Measurements from ENCODE around the gene ANKS1A.
"Not testable (repeated sequence)": the region's sequence is repeated elsewhere in the genome, so short reads cannot be mapped to it uniquely, and the experiment has no call there.

Gene ANKS1A

DNA sequence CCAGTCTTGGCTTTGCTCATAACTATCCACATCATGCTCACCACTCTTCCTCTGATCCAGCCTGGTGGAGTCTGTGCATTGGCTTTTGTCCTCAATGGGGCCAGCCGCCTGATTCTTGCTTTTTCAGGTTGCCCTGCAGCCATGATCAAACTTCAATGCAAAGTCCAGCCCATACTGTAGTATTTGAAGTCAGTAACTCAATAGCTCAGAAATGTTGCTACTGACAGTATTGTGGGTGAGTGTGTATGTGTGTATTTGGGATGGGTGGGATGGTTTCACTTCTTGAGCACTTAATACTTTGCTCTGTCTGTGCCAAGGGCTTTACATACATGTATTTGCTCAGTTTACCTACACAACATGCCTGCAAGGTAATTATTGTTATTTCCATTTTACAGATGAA is 10.7 kb downstream of the ANKS1A start:
- H3K27me3 Mint-ChIP-seq; H3K36me3 Mint-ChIP-seq (ENCODE audit: low read depth); H3K9me3 Mint-ChIP-seq; H3K27ac Mint-ChIP-seq; H3K4me1 Mint-ChIP-seq (ENCODE audit: low read depth); H3K4me3 Mint-ChIP-seq: not testable (repeated sequence)

DNA sequence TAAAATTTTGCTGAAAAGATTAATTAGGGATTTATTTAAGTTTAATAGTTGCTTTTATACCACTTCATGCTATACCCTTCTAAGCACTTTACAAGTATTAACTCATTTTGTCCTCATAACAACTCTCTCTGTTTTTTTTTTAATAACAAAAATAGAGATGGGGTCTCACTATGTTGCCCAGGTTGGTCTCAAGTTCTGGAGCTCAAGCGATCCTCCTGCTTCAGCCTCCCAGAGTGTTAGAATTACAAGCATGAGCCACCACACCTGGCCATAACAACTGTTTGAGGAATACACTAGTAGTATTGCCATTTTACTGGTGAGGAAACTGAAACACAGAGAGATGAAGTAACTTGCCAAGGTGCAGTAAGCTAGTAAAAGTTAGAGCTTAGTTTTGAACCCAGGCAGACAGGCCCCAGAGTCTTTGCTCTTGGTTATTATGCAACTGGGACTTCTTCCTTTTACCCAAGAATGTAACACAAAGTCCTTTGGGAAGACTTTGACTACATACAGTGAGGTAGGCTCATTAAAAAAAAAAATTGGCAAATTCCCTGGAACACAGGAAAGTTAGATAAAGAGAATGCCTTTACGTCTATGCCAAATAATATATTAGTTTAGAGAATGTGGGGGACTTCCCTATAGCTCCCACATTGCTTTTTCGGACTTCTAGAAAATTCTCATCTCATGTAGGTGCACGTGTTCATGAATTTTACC is 11.4 kb downstream of the ANKS1A start:
- Mint-ChIP-seq H3K4me1 (ENCODE audit: low read depth) (peaks cover 9% of the 10 kb centered on the region), H3K27me3 (no peaks in the 10 kb centered on the region), H3K27ac (no peak overlapping the region), H3K36me3 (ENCODE audit: low read depth) (peaks cover 9% of the 10 kb centered on the region), H3K4me3 (no peak overlapping the region), H3K9me3 (no peaks in the 10 kb centered on the region)

DNA sequence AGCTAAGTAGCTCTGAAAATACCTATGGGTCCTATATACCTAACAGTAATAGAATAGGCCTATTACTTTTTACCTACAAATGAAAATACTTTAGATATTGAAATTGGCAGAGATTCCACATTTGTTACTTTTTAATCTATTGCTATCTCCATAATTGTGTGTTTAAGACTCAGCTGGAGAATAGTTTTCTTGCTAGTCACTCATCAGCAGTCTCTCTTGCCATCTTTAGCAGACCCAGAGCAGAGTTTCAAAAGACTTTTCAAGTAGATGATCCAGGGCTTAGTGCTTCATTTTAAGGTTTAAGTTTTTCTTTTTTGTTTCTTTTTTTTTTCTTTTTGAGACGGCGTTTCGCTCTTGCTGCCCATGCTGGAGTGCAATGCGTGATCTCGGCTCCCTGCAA is 12.9 kb downstream of the ANKS1A start:
- no peak overlapping the region for H3K4me3 Mint-ChIP-seq

DNA sequence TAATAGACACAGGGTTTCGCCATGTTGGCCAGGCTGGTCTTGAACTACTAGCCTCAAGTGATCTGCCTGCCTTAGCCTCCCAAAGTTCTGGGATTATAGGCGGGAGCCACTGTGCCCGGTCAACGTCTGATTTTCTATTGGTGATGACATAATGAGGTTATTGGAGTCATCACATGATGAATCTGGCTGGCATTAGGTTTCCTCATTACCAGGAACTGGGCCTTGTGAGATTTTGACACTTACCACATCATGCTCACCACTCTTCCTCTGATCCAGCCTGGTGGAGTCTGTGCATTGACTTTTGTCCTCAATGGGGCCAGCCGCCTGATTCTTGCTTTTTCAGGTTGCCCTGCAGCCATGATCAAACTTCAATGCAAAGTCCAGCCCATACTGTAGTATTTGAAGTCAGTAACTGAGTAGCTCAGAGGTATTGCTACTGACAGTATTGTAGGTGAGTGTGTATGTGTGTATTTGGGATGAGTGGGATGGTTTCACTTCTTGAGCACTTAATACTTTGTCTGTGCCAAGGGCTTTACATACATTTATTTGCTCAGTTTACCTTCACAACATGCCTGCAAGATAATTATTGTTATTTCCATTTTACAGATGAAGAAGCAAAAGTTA is 16.0 kb downstream of the ANKS1A start:
- Mint-ChIP-seq H3K27me3 (peaks cover 7% of the 10 kb centered on the region), H3K4me1 (ENCODE audit: low read depth) (peaks cover 9% of the 10 kb centered on the region), H3K27ac (no peak overlapping the region), H3K9me3 (no peaks in the 10 kb centered on the region), H3K4me3 (no peak overlapping the region), H3K36me3 (ENCODE audit: low read depth) (peaks cover 13% of the 10 kb centered on the region)

More for the DNA sequence above, 12.9 kb downstream of the ANKS1A start:
- Mint-ChIP-seq H3K36me3 (ENCODE audit: low read depth) (peaks cover 9% of the 10 kb centered on the region), H3K4me1 (ENCODE audit: low read depth) (peaks cover 9% of the 10 kb centered on the region), H3K27ac (no peak overlapping the region), H3K27me3 (no peaks in the 10 kb centered on the region), H3K9me3 (no peaks in the 10 kb centered on the region)

DNA sequence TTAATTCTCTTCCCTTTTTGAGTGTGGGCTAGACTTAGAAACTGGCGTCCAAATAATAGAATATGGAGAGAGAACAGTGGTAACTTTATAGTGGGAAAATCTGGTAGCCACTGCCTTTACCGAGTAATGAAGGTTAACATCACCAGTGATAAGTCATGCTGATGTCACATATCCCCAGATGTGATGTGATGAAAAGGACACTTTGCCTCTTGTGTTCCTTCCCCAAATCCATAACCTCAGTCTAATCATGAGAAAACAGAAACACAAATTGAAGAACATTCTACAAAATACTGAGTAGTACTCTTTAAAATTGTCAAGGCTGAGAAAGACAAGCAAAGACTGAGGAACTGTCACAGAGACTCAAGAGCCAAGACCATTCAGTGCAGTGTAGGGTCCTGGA is 17.8 kb downstream of the ANKS1A start:
- no peaks in the 10 kb centered on the region for H3K9me3 Mint-ChIP-seq
- peaks cover 13% of the 10 kb centered on the region for H3K36me3 Mint-ChIP-seq (ENCODE audit: low read depth)
- peaks cover 19% of the 10 kb centered on the region for H3K4me1 Mint-ChIP-seq (ENCODE audit: low read depth)
- no peak overlapping the region for H3K4me3 Mint-ChIP-seq
- no peak overlapping the region for H3K27ac Mint-ChIP-seq
- H3K27me3 Mint-ChIP-seq: peaks cover 7% of the 10 kb centered on the region

DNA sequence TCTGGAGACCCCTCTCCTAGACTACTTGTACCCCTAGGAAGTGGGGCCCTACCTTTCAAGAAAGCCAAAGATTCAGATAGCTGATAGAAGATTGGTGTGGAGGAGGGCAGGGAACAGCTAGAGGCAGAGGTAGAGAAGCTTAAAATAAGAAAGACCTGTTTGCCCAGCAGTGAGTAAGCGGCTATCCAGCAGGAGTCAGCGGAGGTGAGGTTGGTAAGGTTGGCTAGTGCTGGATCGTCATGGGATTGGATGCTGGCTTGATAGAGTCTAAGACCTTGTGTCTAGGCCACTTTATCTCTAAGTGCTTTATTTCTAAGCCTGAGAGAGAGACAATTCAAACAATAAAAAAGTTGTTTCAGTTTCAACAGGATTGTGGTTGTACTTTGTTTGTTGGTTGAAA is 19.1 kb downstream of the ANKS1A start:
- peaks cover 7% of the 10 kb centered on the region for H3K27me3 Mint-ChIP-seq
- H3K9me3 Mint-ChIP-seq: no peaks in the 10 kb centered on the region
- H3K36me3 Mint-ChIP-seq (ENCODE audit: low read depth): peaks cover 13% of the 10 kb centered on the region
- peaks cover 33% of the 10 kb centered on the region for H3K4me1 Mint-ChIP-seq (ENCODE audit: low read depth)
- H3K27ac Mint-ChIP-seq: no peak overlapping the region
- no peak overlapping the region for H3K4me3 Mint-ChIP-seq

DNA sequence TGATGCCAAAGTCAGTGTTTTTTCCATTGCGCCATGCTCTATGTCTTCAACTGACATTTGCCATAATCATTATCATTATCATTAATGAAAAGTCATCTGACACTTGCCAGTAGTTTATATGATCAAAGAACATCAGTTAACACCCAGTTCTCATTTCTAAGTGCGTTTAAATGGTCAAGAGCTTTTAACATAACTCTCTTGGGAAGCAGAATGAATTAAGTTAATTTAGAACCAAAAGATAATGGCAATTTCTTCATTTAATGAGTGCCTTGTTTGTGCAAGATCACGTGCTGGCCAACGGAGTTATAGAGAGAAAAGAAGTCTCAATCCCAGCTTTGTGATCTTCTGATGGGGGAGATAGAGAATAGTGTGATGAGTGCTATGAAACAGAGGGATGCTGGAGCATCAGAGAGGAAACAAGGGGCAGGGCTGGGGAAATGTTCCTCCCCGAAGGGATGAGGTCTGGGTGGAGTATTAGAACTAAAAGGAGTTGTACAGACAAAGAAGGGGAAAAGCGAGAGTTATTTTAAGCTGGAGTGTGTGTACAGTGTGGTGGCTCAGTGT is 20.3 kb downstream of the ANKS1A start:
- H3K9me3 Mint-ChIP-seq: no peaks in the 10 kb centered on the region
- H3K36me3 Mint-ChIP-seq (ENCODE audit: low read depth): peaks cover 13% of the 10 kb centered on the region
- no peak overlapping the region for H3K27ac Mint-ChIP-seq
- H3K4me1 Mint-ChIP-seq (ENCODE audit: low read depth): peaks cover 37% of the 10 kb centered on the region
- H3K27me3 Mint-ChIP-seq: peaks cover 7% of the 10 kb centered on the region
- no peak overlapping the region for H3K4me3 Mint-ChIP-seq

DNA sequence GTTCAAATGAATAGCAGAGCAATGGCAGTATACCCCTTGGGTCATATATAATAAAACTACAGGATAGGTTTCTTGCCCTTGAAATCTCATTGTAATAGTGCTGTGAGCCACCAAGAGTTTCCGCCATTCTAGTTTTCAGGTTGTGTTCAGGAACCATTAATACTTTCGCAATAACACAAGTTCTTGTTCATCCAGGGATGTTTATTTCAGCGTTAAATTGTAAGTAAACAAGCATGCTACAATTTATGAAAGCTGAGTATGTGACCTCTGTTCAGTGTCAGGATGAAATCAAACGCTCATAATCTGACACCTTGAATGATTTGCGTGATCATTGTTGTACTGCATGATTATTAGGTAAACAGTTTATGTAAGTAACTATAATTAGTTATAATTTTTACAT is 22.8 kb downstream of the ANKS1A start:
- no peaks in the 10 kb centered on the region for H3K9me3 Mint-ChIP-seq
- H3K4me3 Mint-ChIP-seq: no peak overlapping the region
- H3K36me3 Mint-ChIP-seq (ENCODE audit: low read depth): peaks cover 4% of the 10 kb centered on the region
- no peak overlapping the region for H3K27ac Mint-ChIP-seq
- H3K27me3 Mint-ChIP-seq: peaks cover 7% of the 10 kb centered on the region
- peaks cover 28% of the 10 kb centered on the region for H3K4me1 Mint-ChIP-seq (ENCODE audit: low read depth)

DNA sequence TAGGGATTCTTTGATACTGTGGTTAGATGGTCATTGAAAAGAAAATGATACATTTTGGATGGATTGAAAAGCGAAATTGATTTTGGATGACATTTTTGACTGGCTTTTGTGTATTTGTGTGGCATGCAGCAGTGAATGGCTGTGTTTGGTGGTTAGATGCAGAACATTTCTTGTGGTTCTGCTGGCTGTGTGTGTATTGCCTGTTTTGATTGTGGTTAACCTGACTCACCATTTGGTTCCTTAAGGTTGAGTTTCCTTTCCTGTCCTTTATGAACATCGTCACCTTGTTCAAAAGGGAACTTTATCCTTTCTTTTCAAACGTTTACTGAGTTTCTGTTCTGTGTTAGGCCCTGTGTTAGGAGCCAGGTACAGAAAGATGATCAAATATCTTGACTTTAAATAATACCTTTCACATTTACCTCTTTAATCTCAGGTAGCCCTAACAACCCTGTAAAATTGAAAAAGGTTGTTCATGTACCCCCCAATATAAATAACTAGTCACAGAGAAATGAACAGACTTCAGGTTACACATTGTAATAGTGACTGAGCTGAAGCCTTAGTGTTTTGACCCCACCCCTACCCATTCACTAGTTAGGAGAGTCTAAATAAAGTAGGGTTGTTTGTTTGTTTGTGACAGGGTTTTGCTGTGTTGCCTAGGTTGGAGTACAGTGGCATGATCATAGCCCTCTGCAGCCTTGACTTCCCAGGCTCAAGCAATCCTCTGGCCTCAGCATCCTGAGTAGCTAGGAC is 23.8 kb downstream of the ANKS1A start:
- H3K9me3 Mint-ChIP-seq: no peaks in the 10 kb centered on the region
- peak overlapping the region; percentile 57 for H3K4me3 Mint-ChIP-seq

DNA sequence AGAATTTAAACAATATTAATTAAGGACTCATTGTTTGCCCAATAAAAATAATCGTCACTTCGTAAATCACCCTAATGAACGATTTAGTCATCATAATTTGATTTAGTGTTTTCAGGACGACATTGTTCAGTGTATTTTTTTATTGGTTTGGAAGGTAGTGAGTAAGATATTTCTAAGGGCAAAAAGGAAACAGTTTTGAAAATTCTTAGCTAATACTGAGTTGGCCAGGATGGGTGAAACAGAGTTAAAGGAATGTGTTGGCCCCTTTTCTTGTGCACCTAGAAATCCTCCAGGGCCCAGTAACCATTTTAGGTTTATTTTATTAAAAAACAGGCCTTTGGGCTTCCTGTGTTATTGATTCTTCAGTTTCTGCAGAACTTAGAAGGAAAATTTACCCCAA is 25.3 kb downstream of the ANKS1A start:
- H3K27ac Mint-ChIP-seq: no peak overlapping the region
- H3K4me1 Mint-ChIP-seq (ENCODE audit: low read depth): peaks cover 28% of the 10 kb centered on the region
- no peaks in the 10 kb centered on the region for H3K9me3 Mint-ChIP-seq
- H3K36me3 Mint-ChIP-seq (ENCODE audit: low read depth): peaks cover 12% of the 10 kb centered on the region
- peaks cover 6% of the 10 kb centered on the region for H3K27me3 Mint-ChIP-seq
- no peak overlapping the region for H3K4me3 Mint-ChIP-seq

More for the DNA sequence above, 23.8 kb downstream of the ANKS1A start:
- H3K4me1 Mint-ChIP-seq (ENCODE audit: low read depth): peaks cover 28% of the 10 kb centered on the region
- H3K36me3 Mint-ChIP-seq (ENCODE audit: low read depth): peaks cover 5% of the 10 kb centered on the region
- peaks cover 7% of the 10 kb centered on the region for H3K27me3 Mint-ChIP-seq
- peak overlapping the region; percentile 62 for H3K27ac Mint-ChIP-seq

DNA sequence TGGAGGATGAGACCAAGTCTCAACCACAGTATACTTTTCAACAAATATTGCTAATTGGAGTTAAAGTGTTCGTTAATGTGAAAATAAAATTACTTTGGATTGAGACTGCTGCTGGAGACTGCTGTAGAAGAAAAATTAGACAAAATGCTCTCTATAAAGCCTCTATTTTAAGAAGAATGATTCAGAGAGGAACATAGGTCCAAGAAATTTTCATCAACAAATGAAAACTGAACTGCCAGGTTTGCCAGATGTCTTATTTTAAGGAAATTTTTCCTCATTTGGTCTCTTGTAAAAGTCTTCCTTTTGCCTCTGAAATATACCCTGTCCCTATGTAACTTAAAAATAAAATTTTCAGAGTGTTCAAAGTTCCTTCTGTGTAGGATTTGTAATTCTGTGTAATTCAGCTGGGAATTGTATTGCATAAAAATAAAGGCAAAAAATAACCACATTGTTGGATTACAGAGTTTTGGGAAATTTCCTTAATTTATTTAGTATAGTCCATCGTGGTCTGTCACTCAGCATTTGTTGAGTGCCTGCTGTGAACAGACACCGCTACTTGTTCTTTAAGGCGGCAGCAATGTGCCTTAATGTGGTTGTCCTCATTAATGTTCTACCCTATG is 27.4 kb downstream of the ANKS1A start:
- Mint-ChIP-seq H3K36me3 (ENCODE audit: low read depth) (peaks cover 8% of the 10 kb centered on the region), H3K27ac (no peak overlapping the region), H3K27me3 (no peaks in the 10 kb centered on the region), H3K4me1 (ENCODE audit: low read depth) (peaks cover 22% of the 10 kb centered on the region), H3K4me3 (no peak overlapping the region), H3K9me3 (no peaks in the 10 kb centered on the region)

DNA sequence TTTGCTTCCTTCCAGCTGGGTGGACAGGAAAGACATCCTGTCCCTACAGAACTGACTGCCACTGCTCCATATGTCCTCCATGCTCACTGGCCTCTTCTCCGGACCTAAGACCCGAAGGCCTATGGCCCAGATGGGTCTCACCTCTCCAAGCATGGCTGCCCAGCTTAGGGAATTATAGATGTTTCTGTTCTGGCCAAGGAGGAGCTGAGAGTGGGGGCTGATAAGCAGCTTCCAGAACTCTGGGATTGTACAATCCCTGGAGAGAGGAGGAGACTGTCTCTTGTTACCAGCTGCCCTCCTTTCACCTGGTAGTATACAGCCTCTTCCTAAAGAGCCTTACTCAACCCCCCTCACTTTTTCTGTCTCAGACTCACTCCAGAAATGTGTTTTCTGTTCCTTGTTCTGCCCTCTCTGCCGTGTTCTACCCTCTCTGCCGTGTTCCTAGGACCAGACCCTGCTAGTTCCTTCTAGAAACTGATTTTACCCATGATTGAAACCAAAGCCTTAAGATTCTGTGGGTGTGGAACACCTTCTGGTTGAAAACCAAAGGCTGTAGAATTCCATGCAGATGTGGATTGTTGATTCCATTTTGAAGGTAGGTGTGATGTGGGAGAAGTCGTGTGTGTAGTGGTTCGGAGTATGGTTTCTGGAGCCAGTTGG is 28.7 kb downstream of the ANKS1A start:
- H3K4me3 Mint-ChIP-seq: no peak overlapping the region
- H3K4me1 Mint-ChIP-seq (ENCODE audit: low read depth): peaks cover 15% of the 10 kb centered on the region
- H3K27ac Mint-ChIP-seq: no peak overlapping the region
- H3K9me3 Mint-ChIP-seq: no peaks in the 10 kb centered on the region
- H3K36me3 Mint-ChIP-seq (ENCODE audit: low read depth): peaks cover 8% of the 10 kb centered on the region
- no peaks in the 10 kb centered on the region for H3K27me3 Mint-ChIP-seq

DNA sequence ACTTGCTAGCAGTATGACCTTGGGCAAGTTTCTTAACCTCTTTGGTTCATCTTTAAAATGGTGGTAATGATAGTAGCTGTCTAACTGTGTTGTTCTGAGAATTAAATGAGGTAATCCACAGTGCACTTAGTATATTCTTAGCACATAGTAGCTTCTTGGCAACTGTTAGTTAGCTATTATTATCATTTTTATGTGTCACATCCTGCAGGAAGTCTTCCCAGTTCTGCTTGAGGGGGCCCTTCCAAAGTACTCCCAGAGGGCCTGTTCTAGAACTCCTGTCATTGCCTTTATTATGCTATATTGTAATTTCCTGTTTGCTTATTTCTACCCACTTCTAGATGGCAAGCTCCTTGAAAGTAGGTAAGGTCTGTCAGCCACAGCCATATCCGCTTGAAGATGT is 30.6 kb downstream of the ANKS1A start:
- Mint-ChIP-seq H3K27me3 (no peaks in the 10 kb centered on the region), H3K9me3 (no peaks in the 10 kb centered on the region), H3K4me1 (ENCODE audit: low read depth) (peaks cover 6% of the 10 kb centered on the region), H3K36me3 (ENCODE audit: low read depth) (peaks cover 8% of the 10 kb centered on the region), H3K4me3 (no peak overlapping the region), H3K27ac (no peak overlapping the region)

DNA sequence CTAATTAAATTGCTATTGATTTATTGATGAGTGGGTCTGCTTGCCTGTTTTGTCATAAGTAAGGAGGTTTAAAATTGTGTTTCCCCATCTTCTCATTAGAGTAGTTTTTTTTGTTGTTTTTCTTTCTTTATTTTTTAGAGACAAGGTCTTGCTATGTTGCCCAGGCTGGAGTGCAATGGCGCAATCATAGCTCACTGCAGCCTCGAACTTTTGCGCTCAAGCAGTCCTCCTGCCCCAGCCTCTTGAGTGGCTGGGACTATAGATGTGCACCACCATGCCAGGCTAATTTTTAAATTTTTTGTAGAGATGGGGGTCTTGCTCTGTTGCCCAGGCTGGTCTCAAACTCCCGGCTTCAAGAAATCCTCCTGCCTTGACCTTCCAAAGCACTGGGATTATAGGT is 31.0 kb downstream of the ANKS1A start:
- H3K4me3 Mint-ChIP-seq: no peak overlapping the region
- H3K27ac Mint-ChIP-seq: no peak overlapping the region
- peaks cover 8% of the 10 kb centered on the region for H3K36me3 Mint-ChIP-seq (ENCODE audit: low read depth)
- no peaks in the 10 kb centered on the region for H3K9me3 Mint-ChIP-seq
- H3K4me1 Mint-ChIP-seq (ENCODE audit: low read depth): peaks cover 6% of the 10 kb centered on the region
- H3K27me3 Mint-ChIP-seq: no peaks in the 10 kb centered on the region

All from stimulated activated naive CD8-positive, alpha-beta T cell treated with anti-CD3 and anti-CD28 coated beads, Interleukin-15, Interleukin-2, amounts not matched to agents 100 ng/mL and 50 ng/mL, for 24 hours (primary cell).